B cell (primary cell): Measurements from ENCODE around the gene IRS2. TPM values are rescaled to one million over a fixed set of nuclear protein-coding genes. Genes with fewer than 3 reads are reported as not detected.

Source experiments
- ATAC-seq: fragments of 200-7000 bp; cut with Tn5 transposase; one replicate; pipeline ENCODE4 v1.10.0; 2021; ENCODE audit warnings: low read depth, mild to moderate bottlenecking, moderate number of reproducible peaks, moderate library complexity
- CTCF ChIA-PET: fragments of 350-600 bp; sonication (Branson Sonifier 250); formaldehyde crosslinking; loops from one replicate; lab custom pipeline; 2021; ENCODE audit warnings: antibody characterized with exemption, inconsistent platforms; lab: Charles Lee
- POLR2A ChIA-PET: fragments of 350-600 bp; sonication (Branson Sonifier 250); formaldehyde crosslinking; loops from one replicate; lab custom pipeline; 2021; ENCODE audit warnings: antibody characterized with exemption; lab: Charles Lee
- DNase-seq: peaks from one replicate; pipeline ENCODE4 v3.0.0; 2013
- H2AFZ ChIP-seq: 2 replicates; pipeline ENCODE4 v1.6.1; 2012; ENCODE audit warnings: mild to moderate bottlenecking, low read depth, low read length; ENCODE audit not compliant: insufficient read depth, poor library complexity, severe bottlenecking
- H3K27ac ChIP-seq, 2 donors: 1 replicate in 1 of 2; 2 replicates in 1 of 2; pipeline ENCODE4 v1.5.1; 2012 to 2013; ENCODE audit warnings: low read length in 2 of 2, mild to moderate bottlenecking in 2 of 2, moderate library complexity in 1 of 2
- H3K27me3 ChIP-seq, 4 experiments: fragments of 200-600 bp in 1 of 4; sonication (generic) in 1 of 4; replicated peaks in 1 of 4; 1 replicate in 2 of 4; 2 replicates in 2 of 4; pipeline versions ENCODE4 v1.6.1 to v1.7.0; 2013 to 2016; ENCODE audit warnings: low read length in 3 of 4, mild to moderate bottlenecking in 2 of 4, mixed read lengths in 1 of 4, moderate library complexity in 1 of 4; ENCODE audit not compliant: insufficient read depth in 4 of 4, control insufficient read depth in 3 of 4; ENCODE audit errors: control extremely low read depth in 1 of 4
- H3K36me3 ChIP-seq, 2 experiments: replicated peaks in 1 of 2; 1 replicate in 1 of 2; 2 replicates in 1 of 2; pipeline versions ENCODE4 v1.6.1 to v1.7.1; 2013; ENCODE audit warnings: low read length in 1 of 2; ENCODE audit not compliant: insufficient read depth in 2 of 2, control insufficient read depth in 1 of 2; ENCODE audit errors: control extremely low read depth in 1 of 2, extremely low read depth in 1 of 2
- H3K4me1 ChIP-seq, 2 donors: fragments of 200-600 bp in 1 of 2; sonication (generic) in 1 of 2; 1 replicate in 1 of 2; 2 replicates in 1 of 2; pipeline versions ENCODE4 v1.5.1 to v1.6.1; 2013 to 2017; ENCODE audit warnings: low read length in 2 of 2; ENCODE audit not compliant: control insufficient read depth in 2 of 2, insufficient read depth in 2 of 2
- H3K4me2 ChIP-seq: replicated peaks from 2 replicates; pipeline ENCODE3; 2012; ENCODE audit warnings: mild to moderate bottlenecking, low read depth, low read length; ENCODE audit not compliant: poor library complexity, severe bottlenecking
- H3K4me3 ChIP-seq, 5 experiments: fragments of 200-600 bp in 1 of 5; sonication (generic) in 1 of 5; 1 replicate in 3 of 5; 2 replicates in 2 of 5; pipeline versions ENCODE4 v1.5.1 to v1.7.0; 2011 to 2016; ENCODE audit warnings: low read length in 4 of 5, mild to moderate bottlenecking in 4 of 5, low read depth in 2 of 5, control low read depth in 1 of 5, moderate library complexity in 1 of 5; ENCODE audit not compliant: insufficient read depth in 1 of 5; ENCODE audit errors: control extremely low read depth in 1 of 5, extremely low read depth in 1 of 5
- H3K79me2 ChIP-seq: fragments of 200-600 bp; sonication (generic); one replicate; pipeline ENCODE4 v1.6.0; 2016; ENCODE audit warnings: low read length; ENCODE audit not compliant: control insufficient read depth, insufficient read depth
- H3K9ac ChIP-seq: fragments of 200-600 bp; sonication (generic); 2 replicates; pipeline ENCODE4 v1.6.1; 2017; ENCODE audit warnings: mild to moderate bottlenecking, low read length, moderate library complexity
- H3K9me3 ChIP-seq, 3 donors: one replicate each; pipeline versions ENCODE4 v1.6.1 to v1.7.1; 2013; ENCODE audit warnings: low read length in 2 of 3; ENCODE audit not compliant: control insufficient read depth in 2 of 3, insufficient read depth in 1 of 3; ENCODE audit errors: control extremely low read depth in 1 of 3
- H4K20me1 ChIP-seq: 2 replicates; pipeline ENCODE4 v1.6.0; 2012; ENCODE audit warnings: mild to moderate bottlenecking, low read length; ENCODE audit not compliant: insufficient read depth, control insufficient read depth, poor library complexity, severe bottlenecking
- H3K27ac Mint-ChIP-seq: one replicate; pipeline ENCODE4 v1.8.0; 2021; ENCODE audit warnings: mixed read lengths
- H3K27me3 Mint-ChIP-seq: one replicate; pipeline ENCODE4 v1.8.0; 2021; ENCODE audit warnings: mixed read lengths
- H3K4me1 Mint-ChIP-seq: one replicate; pipeline ENCODE4 v1.8.0; 2021; ENCODE audit warnings: mixed read lengths
- H3K4me3 Mint-ChIP-seq: one replicate; pipeline ENCODE4 v1.8.0; 2021; ENCODE audit warnings: mixed read lengths
- H3K9me3 Mint-ChIP-seq: one replicate; pipeline ENCODE4 v1.8.0; 2022; ENCODE audit warnings: mixed read lengths; ENCODE audit not compliant: insufficient read depth
- EZH2 ChIP-seq: IDR thresholded peaks from 2 replicates; pipeline ENCODE4 v1.6.1; 2012; ENCODE audit warnings: borderline replicate concordance, low read depth, mild to moderate bottlenecking, moderate library complexity, low read length; ENCODE audit not compliant: insufficient read depth, poor library complexity, severe bottlenecking
- WGBS: methylation state at CpG from one replicate; pipeline ENCODE4 v1.1.5; 2013; ENCODE audit warnings: missing lambda C conversion rate; ENCODE audit not compliant: insufficient coverage; 5-methylcytosine and 5-hydroxymethylcytosine counted together
- intact Hi-C: fragments of 100-400 bp; cut with micrococcal nuclease; formaldehyde crosslinking; loops from one replicate; pipeline ENCODE4 v1.10.0; 2022
- polyA plus RNA-seq: library from polyadenylated mRNA; depleted of rRNA; stranded (reverse); fragments of >200 nt; gene quantifications from 2 replicates; pipeline ENCODE4 v1.2.3, GENCODE V29; 2012
- total RNA-seq, 2 donors: library from RNA; stranded (reverse); fragments of 120-200 nt in 1 of 2; gene quantifications; 1 replicate in 1 of 2; 2 replicates in 1 of 2; pipeline versions ENCODE4 v1.2.3 to v1.2.4, GENCODE V29; 2013 to 2022
- TF ChIP-seq, protein P1 (sequence below): fragments of 200-600 bp; IDR thresholded peaks from one replicate; pipeline ENCODE4 v1.8.0; 2022; ENCODE audit warnings: antibody characterized with exemption, mild to moderate bottlenecking

The IRS2 gene
- total and polyA plus RNA-seq, 2 donors (not counting 1 experiment from before 2014, with no cell fraction given) = 5.8 to 26.9 TPM

DNA sequence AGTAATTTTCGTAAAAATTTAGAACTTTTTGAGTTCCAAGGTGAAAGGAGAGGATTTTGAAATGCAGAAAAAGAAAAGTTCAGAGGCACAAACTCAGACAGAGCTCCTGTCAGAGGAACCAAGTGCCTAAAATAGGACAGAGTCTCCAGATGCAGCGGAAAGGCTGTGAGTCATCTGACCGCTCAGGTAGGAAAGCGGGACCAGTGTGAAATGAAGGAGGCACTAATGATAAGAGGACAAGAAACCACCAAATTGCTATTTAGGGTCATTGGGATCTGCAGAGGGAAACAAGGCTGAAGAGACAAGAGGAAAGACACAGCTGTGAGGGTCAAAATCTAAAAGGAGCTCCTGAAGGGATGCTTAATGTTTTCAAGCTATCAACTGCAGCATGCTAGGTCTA lies 34.9 kb downstream of the IRS2 start:
- peaks cover 0 to 7% of the 10 kb centered on the region in 2 experiments for H3K36me3 ChIP-seq
- H3K27ac ChIP-seq = no peak overlapping the region
- H3K27me3 Mint-ChIP-seq = no peaks in the 10 kb centered on the region
- no peak overlapping the region for H3K27ac Mint-ChIP-seq
- H3K4me1 Mint-ChIP-seq = no peaks in the 10 kb centered on the region
- H3K9me3 Mint-ChIP-seq = no peaks in the 10 kb centered on the region
- H2AFZ ChIP-seq = no peak overlapping the region
- H3K9ac ChIP-seq = no peak overlapping the region
- POLR2A ChIA-PET = no interaction called here
- no peak overlapping the region for H3K4me3 ChIP-seq
- 79% methylated on average over 4 of the region's 4 CpGs for WGBS
- no peaks in the 10 kb centered on the region for H3K4me1 ChIP-seq
- CTCF ChIA-PET = no interaction called here
- no peak overlapping the region for H3K4me2 ChIP-seq
- no peak for TF ChIP-seq EZH2
- TF ChIP-seq, protein P1, sequence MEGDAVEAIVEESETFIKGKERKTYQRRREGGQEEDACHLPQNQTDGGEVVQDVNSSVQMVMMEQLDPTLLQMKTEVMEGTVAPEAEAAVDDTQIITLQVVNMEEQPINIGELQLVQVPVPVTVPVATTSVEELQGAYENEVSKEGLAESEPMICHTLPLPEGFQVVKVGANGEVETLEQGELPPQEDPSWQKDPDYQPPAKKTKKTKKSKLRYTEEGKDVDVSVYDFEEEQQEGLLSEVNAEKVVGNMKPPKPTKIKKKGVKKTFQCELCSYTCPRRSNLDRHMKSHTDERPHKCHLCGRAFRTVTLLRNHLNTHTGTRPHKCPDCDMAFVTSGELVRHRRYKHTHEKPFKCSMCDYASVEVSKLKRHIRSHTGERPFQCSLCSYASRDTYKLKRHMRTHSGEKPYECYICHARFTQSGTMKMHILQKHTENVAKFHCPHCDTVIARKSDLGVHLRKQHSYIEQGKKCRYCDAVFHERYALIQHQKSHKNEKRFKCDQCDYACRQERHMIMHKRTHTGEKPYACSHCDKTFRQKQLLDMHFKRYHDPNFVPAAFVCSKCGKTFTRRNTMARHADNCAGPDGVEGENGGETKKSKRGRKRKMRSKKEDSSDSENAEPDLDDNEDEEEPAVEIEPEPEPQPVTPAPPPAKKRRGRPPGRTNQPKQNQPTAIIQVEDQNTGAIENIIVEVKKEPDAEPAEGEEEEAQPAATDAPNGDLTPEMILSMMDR = no peak
- H3K9me3 ChIP-seq = no peaks in the 10 kb centered on the region
- no peak for DNase-seq
- H3K4me3 Mint-ChIP-seq = no peak overlapping the region
- no peaks in the 10 kb centered on the region for H3K79me2 ChIP-seq
- H3K27me3 ChIP-seq = no peaks in the 10 kb centered on the region
- no peaks in the 10 kb centered on the region for H4K20me1 ChIP-seq
- intact Hi-C loops = no loop called here
- no peak for ATAC-seq

DNA sequence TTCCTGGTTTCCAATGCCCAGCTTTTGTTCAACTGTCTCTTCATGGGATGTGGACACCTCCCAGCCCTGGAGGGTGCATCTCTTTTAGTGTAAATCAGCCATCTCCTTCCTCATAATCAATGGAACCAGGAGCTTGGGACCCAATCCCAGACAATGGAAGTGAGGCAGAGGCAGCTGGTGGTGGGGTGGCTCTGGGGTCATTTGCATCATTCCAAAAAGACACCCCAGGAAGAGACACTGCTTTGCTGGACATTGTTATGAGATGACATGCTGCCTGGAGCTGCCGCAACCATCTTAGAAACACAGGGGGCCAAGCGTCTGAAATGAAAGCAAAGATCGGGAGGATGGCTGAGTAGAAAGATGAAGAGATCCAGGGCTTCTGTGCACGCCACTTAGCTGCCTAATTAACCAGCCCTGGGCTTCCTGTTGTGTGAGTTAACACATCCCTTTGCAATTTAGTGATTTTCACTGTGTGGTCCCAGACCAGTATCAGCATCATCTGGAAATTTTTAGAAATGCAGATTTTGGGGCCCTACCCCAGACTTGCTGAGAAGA lies 36.1 kb downstream of the IRS2 start:
- Mint-ChIP-seq H3K4me3 (no peak overlapping the region), H3K27me3 (no peaks in the 10 kb centered on the region), H3K9me3 (no peaks in the 10 kb centered on the region), H3K4me1 (no peaks in the 10 kb centered on the region), H3K27ac (no peak overlapping the region)
- Histone ChIP-seq H3K27me3 (no peaks in the 10 kb centered on the region), H3K9ac (no peak overlapping the region), H3K4me3 (no peak overlapping the region), H3K27ac (no peak overlapping the region), H3K4me2 (no peak overlapping the region), H3K4me1 (no peaks in the 10 kb centered on the region), H3K36me3 (no peaks in the 10 kb centered on the region), H4K20me1 (no peaks in the 10 kb centered on the region), H2AFZ (no peak overlapping the region), H3K79me2 (no peaks in the 10 kb centered on the region), H3K9me3 (peaks cover 0 to 4% (median 0%) of the 10 kb centered on the region in 3 donors)
- ChIA-PET POLR2A (no interaction called here), CTCF (no interaction called here)
- intact Hi-C loops = no loop called here
- DNase-seq (no peak), ATAC-seq (no peak)
- no peak for TF ChIP-seq EZH2
- TF ChIP-seq, protein P1 = no peak
- 100% methylated on average over 4 of the region's 4 CpGs for WGBS
